IMR-90 (cell line): Measurements from ENCODE around the gene PUDP. TPM values are rescaled to one million over a fixed set of nuclear protein-coding genes. Genes with fewer than 3 reads are reported as not detected.

Experiments
- ATAC-seq: fragments of 200-7000 bp; cut with Tn5 transposase; 2 replicates; pipeline ENCODE4 v1.9.1; 2020; ENCODE audit warnings: low read depth, mild to moderate bottlenecking, moderate library complexity
- BruUV-seq: library from RNA; stranded (reverse); fragments of 400-500 nt; replicated peaks from 2 replicates; lab custom pipeline; 2021; lab: Mats Ljungman, UMichigan
- CTCF ChIA-PET: fragments of 300-600 bp; formaldehyde crosslinking; extraction: SDS; loops from one replicate; lab custom pipeline; 2021; ENCODE audit warnings: antibody characterized with exemption; lab: Yijun Ruan, JAX
- POLR2A ChIA-PET: fragments of 300-600 bp; sonication (Branson Sonifier 250); formaldehyde crosslinking; loops from one replicate; lab custom pipeline; 2022; ENCODE audit warnings: antibody characterized with exemption; ENCODE audit not compliant: unreplicated experiment; lab: Charles Lee
- DNase-seq: peaks from one replicate; pipeline ENCODE4 v3.0.0; 2013
- H2AFZ ChIP-seq: replicated peaks from 2 replicates; pipeline ENCODE3; 2013; ENCODE audit warnings: low read length, mild to moderate bottlenecking; ENCODE audit not compliant: poor library complexity
- H2AK5ac ChIP-seq: 2 replicates; pipeline ENCODE4 v1.6.1; 2013; ENCODE audit warnings: low read depth, low read length, inconsistent platforms
- H2AK9ac ChIP-seq: replicated peaks from 2 replicates; pipeline ENCODE3; 2013; ENCODE audit warnings: mild to moderate bottlenecking, low read depth, low read length, moderate library complexity; ENCODE audit not compliant: poor library complexity
- H2BK120ac ChIP-seq: 2 replicates; pipeline ENCODE4 v1.6.1; 2013; ENCODE audit warnings: low read depth, low read length, inconsistent platforms
- H2BK15ac ChIP-seq: 3 replicates; pipeline ENCODE4 v1.6.1; 2013; ENCODE audit warnings: low read depth, low read length, inconsistent platforms
- H2BK20ac ChIP-seq: 2 replicates; pipeline ENCODE4 v1.6.1; 2013; ENCODE audit warnings: low read depth, mild to moderate bottlenecking, inconsistent platforms, low read length, moderate library complexity
- H2BK5ac ChIP-seq: 2 replicates; pipeline ENCODE4 v1.6.1; 2013; ENCODE audit warnings: mild to moderate bottlenecking, low read depth, low read length, inconsistent platforms; ENCODE audit not compliant: poor library complexity, severe bottlenecking
- H3K14ac ChIP-seq: replicated peaks from 2 replicates; pipeline ENCODE4 v1.6.1; 2013; ENCODE audit warnings: low read depth, low read length, inconsistent platforms
- H3K18ac ChIP-seq: 2 replicates; pipeline ENCODE4 v1.6.1; 2013; ENCODE audit warnings: low read depth, low read length, control low read depth
- H3K23ac ChIP-seq: 2 replicates; pipeline ENCODE4 v1.6.1; 2013; ENCODE audit warnings: low read depth, low read length, inconsistent platforms
- H3K27ac ChIP-seq: 2 replicates; pipeline ENCODE4 v1.5.1; 2013; ENCODE audit warnings: mild to moderate bottlenecking, control low read depth, low read length; ENCODE audit not compliant: insufficient read depth
- H3K27me3 ChIP-seq: 2 replicates; pipeline ENCODE4 v1.6.1; 2013; ENCODE audit warnings: low read length; ENCODE audit not compliant: control insufficient read depth, insufficient read depth
- H3K36me3 ChIP-seq: 2 replicates; pipeline ENCODE4 v1.6.1; 2013; ENCODE audit warnings: low read length, mixed read lengths; ENCODE audit not compliant: control insufficient read depth, insufficient read depth
- H3K4ac ChIP-seq: 2 replicates; pipeline ENCODE4 v1.6.1; 2013; ENCODE audit warnings: low read depth, low read length, inconsistent platforms
- H3K4me1 ChIP-seq: 2 replicates; pipeline ENCODE4 v1.6.1; 2013; ENCODE audit warnings: low read length, mixed read lengths; ENCODE audit not compliant: control insufficient read depth, insufficient read depth
- H3K4me2 ChIP-seq: 2 replicates; pipeline ENCODE4 v1.6.1; 2013; ENCODE audit warnings: low read depth, mild to moderate bottlenecking, control low read depth, low read length, moderate library complexity
- H3K4me3 ChIP-seq: 2 replicates; pipeline ENCODE4 v1.5.1; 2013; ENCODE audit warnings: low read depth, mild to moderate bottlenecking, control low read depth, low read length, moderate library complexity; ENCODE audit not compliant: insufficient read depth
- H3K56ac ChIP-seq: 2 replicates; pipeline ENCODE4 v1.6.1; 2013; ENCODE audit warnings: low read length, inconsistent platforms; ENCODE audit not compliant: insufficient read depth; ENCODE audit errors: extremely low read depth
- H3K79me1 ChIP-seq, 2 experiments: 2 replicates each; pipeline ENCODE4 v1.6.1; 2013; ENCODE audit warnings: low read length in 2 of 2, inconsistent platforms in 1 of 2, low read depth in 1 of 2
- H3K9ac ChIP-seq: 2 replicates; pipeline ENCODE4 v1.6.1; 2013; ENCODE audit warnings: low read depth, low read length, control low read depth
- H3K9me1 ChIP-seq: 2 replicates; pipeline ENCODE4 v1.6.1; 2013; ENCODE audit warnings: low read length, inconsistent platforms; ENCODE audit not compliant: insufficient read depth
- H3K9me3 ChIP-seq: 2 replicates; pipeline ENCODE4 v1.6.1; 2013; ENCODE audit warnings: low read length; ENCODE audit not compliant: control insufficient read depth, insufficient read depth
- H4K20me1 ChIP-seq: 2 replicates; pipeline ENCODE4 v1.6.1; 2013; ENCODE audit warnings: low read length, inconsistent platforms; ENCODE audit not compliant: insufficient read depth
- H4K5ac ChIP-seq: 2 replicates; pipeline ENCODE4 v1.6.1; 2013; ENCODE audit warnings: mild to moderate bottlenecking, low read depth, low read length, control low read depth
- H4K8ac ChIP-seq, 2 experiments: 2 replicates each; pipeline ENCODE4 v1.6.1; 2013; ENCODE audit warnings: low read depth in 2 of 2, low read length in 2 of 2, control low read depth in 1 of 2, inconsistent platforms in 1 of 2
- H4K91ac ChIP-seq: 2 replicates; pipeline ENCODE4 v1.6.1; 2013; ENCODE audit warnings: low read depth, low read length, inconsistent platforms; ENCODE audit not compliant: insufficient read depth
- CEBPB ChIP-seq: IDR thresholded peaks from 2 replicates; pipeline ENCODE4 v1.6.1; 2012; ENCODE audit warnings: low read depth, low read length, improper control_type of control experiment
- MAFK ChIP-seq: IDR thresholded peaks from 2 replicates; pipeline ENCODE4 v1.6.1; 2012; ENCODE audit warnings: low read depth, low read length, improper control_type of control experiment
- WGBS, 2 experiments: methylation state at CpG; one replicate each; pipeline versions ENCODE4 v1.1.5 to v1.1.7; 2013; ENCODE audit warnings: missing lambda C conversion rate in 2 of 2; ENCODE audit not compliant: insufficient read length in 1 of 2; ENCODE audit errors: extremely low coverage in 2 of 2; 5-methylcytosine and 5-hydroxymethylcytosine counted together
- dilution Hi-C: fragments of 300-500 bp; cut with HindIII; formaldehyde crosslinking; loops from one replicate; pipeline ENCODE4 v1.14.3; 2018; ENCODE audit warnings: low sequenced_read_pairs; ENCODE audit not compliant: unreplicated experiment
- in situ Hi-C: fragments of 300-500 bp; cut with MboI; formaldehyde crosslinking; loops from 3 replicates; pipeline ENCODE4 v1.14.3; 2019; ENCODE audit warnings: low sequenced_read_pairs, inconsistent platforms, mixed read lengths
- intact Hi-C: fragments of 100-400 bp; cut with micrococcal nuclease; formaldehyde crosslinking; loops from 2 replicates; pipeline ENCODE4 v1.10.0; 2022
- polyA plus RNA-seq, 3 experiments: library from polyadenylated mRNA; depleted of rRNA; stranded (reverse); fragments of >200 nt; gene quantifications; 2 replicates each; pipeline ENCODE4 v1.2.3, GENCODE V29; 2012; ENCODE audit warnings: low replicate concordance in 1 of 3
- total RNA-seq: library from RNA; depleted of rRNA; stranded (reverse); fragments of >200 nt; gene quantifications from 2 replicates; pipeline ENCODE4 v1.2.3, GENCODE V29; 2012

PUDP gene
- total and polyA plus RNA-seq, 2 of the 4 experiments (the other 2 are of a cell fraction) = 22.2 to 28.6 TPM

- no peak overlapping the region for H3K56ac ChIP-seq
- H2BK20ac ChIP-seq = no peak overlapping the region
- H3K36me3 ChIP-seq = no peaks in the 10 kb centered on the region
- in situ Hi-C loops = no loop called here
- H3K14ac ChIP-seq = no peak overlapping the region
- no peak overlapping the region for H3K23ac ChIP-seq
- H2AK9ac ChIP-seq = no peak overlapping the region
- dilution Hi-C loops = no loop called here
- H2BK15ac ChIP-seq = no peak overlapping the region
- no peaks in the 10 kb centered on the region for H3K79me1 ChIP-seq
- no peak overlapping the region for H3K27ac ChIP-seq
- H2AK5ac ChIP-seq = no peak overlapping the region
- H2BK120ac ChIP-seq = no peak overlapping the region
- H4K5ac ChIP-seq = no peak overlapping the region
- H4K91ac ChIP-seq = no peak overlapping the region
- no peak for TF ChIP-seq MAFK
- TF ChIP-seq CEBPB = peak; percentile 56
- no peak overlapping the region for H2AFZ ChIP-seq
- H3K4me1 ChIP-seq = no peaks in the 10 kb centered on the region; the same call in 1 of the 2 replicates
- CTCF ChIA-PET = no interaction called here
- H3K9me3 ChIP-seq = no peaks in the 10 kb centered on the region
- WGBS, 2 experiments = 60% methylated on average over 2 of the region's 3 CpGs; no CpG with 5 or more reads in 1 of the 2 experiments
- H3K9ac ChIP-seq = no peak overlapping the region
- H3K4me2 ChIP-seq = no peak overlapping the region
- H4K20me1 ChIP-seq = no peaks in the 10 kb centered on the region
- H2BK5ac ChIP-seq = no peak overlapping the region
- peaks cover 8% of the 10 kb centered on the region; the same call in 1 of the 2 replicates for H3K27me3 ChIP-seq
- no peak for DNase-seq
- no TSS peak for BruUV-seq
- ATAC-seq = no peak
- no peak overlapping the region for H3K18ac ChIP-seq
- POLR2A ChIA-PET = no interaction called here
- no peaks in the 10 kb centered on the region for H3K9me1 ChIP-seq
- no peak overlapping the region for H3K4me3 ChIP-seq
- no peak overlapping the region for H4K8ac ChIP-seq
- no peak overlapping the region for H3K4ac ChIP-seq
- intact Hi-C loops = no loop called here
Observed at GRCh38 chrX:7156879-7157278, 8.9 kb upstream of the PUDP start.
